ENCODE measurements around the gene CRB3. TPM values are rescaled to one million over a fixed set of nuclear protein-coding genes. Genes with fewer than 3 reads are reported as not detected.

Gene CRB3
- total and polyA plus RNA-seq, 2 of the 8 experiments (the other 6 are each of a cell fraction or from before 2014, with no cell fraction given): 21.1 to 24.6 TPM

DNA sequence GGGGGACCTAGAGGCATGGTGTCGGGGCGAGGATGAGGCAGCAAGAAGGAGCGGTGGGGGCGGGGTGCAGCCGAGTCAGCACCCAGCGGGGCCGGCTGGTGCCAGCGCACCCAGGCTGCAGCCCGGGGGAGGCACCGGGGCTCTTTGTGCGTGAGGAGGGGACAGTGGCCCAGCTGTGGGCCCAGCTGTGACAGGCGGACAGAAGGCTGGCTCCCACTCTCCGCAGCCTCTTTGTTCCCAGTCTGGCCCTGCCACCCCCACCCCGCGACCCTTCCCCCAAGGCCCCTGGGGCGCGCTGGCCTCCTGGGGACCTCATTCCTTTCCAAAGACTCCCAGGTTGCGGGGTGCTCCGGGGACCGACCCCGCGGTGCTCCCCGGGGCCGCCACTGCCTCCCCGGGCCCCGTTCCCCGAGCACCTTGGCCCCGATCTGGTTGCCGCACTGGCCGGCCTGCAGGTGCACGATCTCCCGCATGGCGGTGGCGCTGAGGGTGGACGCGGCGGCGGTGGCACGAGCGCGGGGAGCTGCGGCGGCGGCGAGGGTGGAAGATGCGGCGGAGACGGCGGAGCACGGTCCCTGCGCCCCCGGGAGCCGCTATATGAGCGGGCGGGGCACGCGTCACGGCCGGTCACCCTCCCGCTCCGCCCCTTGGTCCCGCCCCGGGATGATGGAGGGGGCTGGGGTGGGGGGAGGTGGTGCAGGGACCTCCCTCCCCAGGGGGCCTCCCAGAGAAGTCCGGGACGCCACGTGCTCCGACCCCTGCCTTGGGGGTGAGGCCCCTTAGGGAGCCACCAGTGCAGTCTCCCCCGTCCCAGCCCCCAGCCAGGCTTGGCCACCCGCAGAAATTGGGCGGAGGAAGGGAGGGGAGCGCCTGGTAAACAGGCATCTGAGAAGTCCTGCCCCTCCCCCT, 37.9 kb downstream of the CRB3 start, which contains the start of gene TUBB4A (continued):
- TF ChIP-seq SP4 (IDR thresholded peaks at IDR 0.05; ENCODE audit: low read length): no peak
- no peak for TF ChIP-seq GTF2F1 (IDR thresholded peaks at IDR 0.05; ENCODE audit: borderline replicate concordance, low read depth, low read length)
- no peak for TF ChIP-seq FOSL1 (IDR thresholded peaks at IDR 0.05; ENCODE audit: insufficient read depth, low read depth, low read length)

Measured in H1 (cell line).